Choroid plexus epithelial cell (primary cell): ENCODE measurements around the gene PHLDB2.
A peak's percentile ranks its signal among the peaks of the same experiment; 100 is the strongest.

ENCODE experiments used
- DNase-seq: peaks from one replicate; pipeline ENCODE4 v3.0.0-alpha.2; 2010; ENCODE audit warnings: low read depth
- H3K4me3 ChIP-seq: 2 replicates; pipeline ENCODE4 v1.5.1; 2011; ENCODE audit warnings: low read depth, mild to moderate bottlenecking, control low read depth, low read length, moderate library complexity
- CTCF ChIP-seq: conservative IDR thresholded peaks from 2 replicates; pipeline ENCODE4 v1.5.1; 2011; ENCODE audit warnings: low read depth, mild to moderate bottlenecking, control low read depth, inconsistent platforms, low read length, moderate library complexity

PHLDB2 gene

GRCh38 chr3:111892070-111892469, 33.0 kb downstream of the PHLDB2 start:
- TF ChIP-seq CTCF: no peak
- H3K4me3 ChIP-seq: no peak overlapping the region
- DNase-seq: no peak

GRCh38 chr3:111895071-111895470, 36.0 kb downstream of the PHLDB2 start:
- H3K4me3 ChIP-seq: no peak overlapping the region
- peak; percentile 87 for DNase-seq
- peak; percentile 64 for TF ChIP-seq CTCF

GRCh38 chr3:111899966-111900365, 40.9 kb downstream of the PHLDB2 start:
- H3K4me3 ChIP-seq: no peak overlapping the region
- no peak for TF ChIP-seq CTCF
- no peak for DNase-seq

GRCh38 chr3:111901637-111902036, 42.6 kb downstream of the PHLDB2 start:
- H3K4me3 ChIP-seq: no peak overlapping the region
- peak; percentile 25 for DNase-seq
- no peak for TF ChIP-seq CTCF

- TF ChIP-seq CTCF: no peak
- DNase-seq: no peak
- H3K4me3 ChIP-seq: no peak overlapping the region
These were observed 43.5 kb downstream of the PHLDB2 start for GRCh38 chr3:111902534-111902933.

GRCh38 chr3:111903067-111903511, 44.0 kb downstream of the PHLDB2 start:
- H3K4me3 ChIP-seq: no peak overlapping the region
- TF ChIP-seq CTCF: no peak
- peak; percentile 88 for DNase-seq

GRCh38 chr3:111904376-111905241, 45.5 kb downstream of the PHLDB2 start:
- TF ChIP-seq CTCF: peak; percentile 34
- DNase-seq: peak; percentile 96
- no peak overlapping the region for H3K4me3 ChIP-seq
